ENCODE results near the gene TMEM218. TPM values are rescaled to one million over a fixed set of nuclear protein-coding genes. Genes with fewer than 3 reads are reported as not detected.

The TMEM218 gene
- total and polyA plus RNA-seq, 2 experiments from 2014 or later = 30.1 to 44.9 TPM

- no peaks in the 10 kb centered on the region for H3F3A ChIP-seq (ENCODE audit: insufficient read depth)
- in situ Hi-C loops (cut with MboI) = no loop called here
- H3K36me3 ChIP-seq (ENCODE audit: low read depth) = no peaks in the 10 kb centered on the region
- WGBS, 2 experiments (ENCODE audit: low coverage in 1 of 2, low lambda C conversion rate in 2 of 2, missing lambda C conversion rate in 2 of 2) = 74 to 79% methylated on average over 6 to 7 of the region's 7 CpGs
- H3K79me2 ChIP-seq (ENCODE audit: insufficient read depth) = no peaks in the 10 kb centered on the region
- H3K9me3 ChIP-seq (ENCODE audit: low read depth) = no peaks in the 10 kb centered on the region
- H2AFZ ChIP-seq = peak overlapping the region; percentile 59; the same call in 1 of the 2 replicates
- no peaks in the 10 kb centered on the region for H4K20me1 ChIP-seq (ENCODE audit: insufficient read depth)
- H3K27ac ChIP-seq = 0 out of 2 replicates have a peak overlapping the region, but pooled peaks have one; percentile 7
- no peaks in the 10 kb centered on the region for H3K9me2 ChIP-seq (ENCODE audit: insufficient read depth)
- no peak overlapping the region for H3K4me3 ChIP-seq
- peaks cover 23% of the 10 kb centered on the region for H3K4me1 ChIP-seq (ENCODE audit: insufficient read depth)
- no peak for TF ChIP-seq EZH2phosphoT487 (IDR thresholded peaks at IDR 0.05; ENCODE audit: insufficient read depth, low read depth)
- TF ChIP-seq EZH2 (IDR thresholded peaks at IDR 0.05; ENCODE audit: insufficient read depth, poor library complexity, severe bottlenecking) = no peak
- peak; percentile 90 for DNase-seq
- no peak overlapping the region for H3K9ac ChIP-seq
- peak overlapping the region; percentile 20 for H3K4me2 ChIP-seq (ENCODE audit: unreplicated experiment)
- no peaks in the 10 kb centered on the region for H3K27me3 ChIP-seq (replicated peaks; ENCODE audit: insufficient read depth)
Measured at GRCh38 chr11:125070699-125071254, 40.6 kb downstream of the TMEM218 start.

- WGBS, 2 experiments (ENCODE audit: low coverage in 1 of 2, low lambda C conversion rate in 2 of 2, missing lambda C conversion rate in 2 of 2) = 70 to 71% methylated on average over 5 of the region's 5 CpGs
- Histone ChIP-seq H3K27ac (no peak overlapping the region; the same call in 1 of the 2 replicates), H3K36me3 (ENCODE audit: low read depth) (no peaks in the 10 kb centered on the region), H4K20me1 (ENCODE audit: insufficient read depth) (no peaks in the 10 kb centered on the region), H3K9ac (no peak overlapping the region), H3F3A (ENCODE audit: insufficient read depth) (no peaks in the 10 kb centered on the region), H2AFZ (peak overlapping the region; percentile 59), H3K9me3 (ENCODE audit: low read depth) (no peaks in the 10 kb centered on the region), H3K4me1 (ENCODE audit: insufficient read depth) (peaks cover 19% of the 10 kb centered on the region), H3K4me2 (ENCODE audit: unreplicated experiment) (peak overlapping the region; percentile 39), H3K79me2 (ENCODE audit: insufficient read depth) (no peaks in the 10 kb centered on the region), H3K4me3 (no peak overlapping the region), H3K27me3 (replicated peaks; ENCODE audit: insufficient read depth) (no peaks in the 10 kb centered on the region), H3K9me2 (ENCODE audit: insufficient read depth) (no peaks in the 10 kb centered on the region)
- TF ChIP-seq EZH2 (IDR thresholded peaks at IDR 0.05; ENCODE audit: insufficient read depth, poor library complexity, severe bottlenecking) (no peak), EZH2phosphoT487 (IDR thresholded peaks at IDR 0.05; ENCODE audit: insufficient read depth, low read depth) (no peak)
- in situ Hi-C loops (cut with MboI) = no loop called here
- peak; percentile 50 for DNase-seq
Measured at GRCh38 chr11:125069796-125070195, 41.6 kb downstream of the TMEM218 start.

GRCh38 chr11:125069008-125069407 lies 42.4 kb downstream of the TMEM218 start:
- in situ Hi-C loops (cut with MboI) = no loop called here
- Histone ChIP-seq H3K4me3 (no peak overlapping the region), H3K79me2 (ENCODE audit: insufficient read depth) (no peaks in the 10 kb centered on the region), H3K4me2 (ENCODE audit: unreplicated experiment) (no peak overlapping the region), H3K9ac (no peak overlapping the region), H3K9me3 (ENCODE audit: low read depth) (no peaks in the 10 kb centered on the region), H3K4me1 (ENCODE audit: insufficient read depth) (peaks cover 19% of the 10 kb centered on the region), H3K9me2 (ENCODE audit: insufficient read depth) (no peaks in the 10 kb centered on the region), H3K36me3 (ENCODE audit: low read depth) (no peaks in the 10 kb centered on the region), H3K27me3 (replicated peaks; ENCODE audit: insufficient read depth) (no peaks in the 10 kb centered on the region), H2AFZ (no peak overlapping the region), H3F3A (ENCODE audit: insufficient read depth) (no peaks in the 10 kb centered on the region), H3K27ac (no peak overlapping the region), H4K20me1 (ENCODE audit: insufficient read depth) (no peaks in the 10 kb centered on the region)
- WGBS, 2 experiments (ENCODE audit: low coverage in 1 of 2, low lambda C conversion rate in 2 of 2, missing lambda C conversion rate in 2 of 2) = 94 to 96% methylated on average over 4 of the region's 4 CpGs
- TF ChIP-seq EZH2phosphoT487 (IDR thresholded peaks at IDR 0.05; ENCODE audit: insufficient read depth, low read depth) = no peak
- TF ChIP-seq EZH2 (IDR thresholded peaks at IDR 0.05; ENCODE audit: insufficient read depth, poor library complexity, severe bottlenecking) = no peak
- DNase-seq = peak; percentile 19

- Histone ChIP-seq H3K9me2 (ENCODE audit: insufficient read depth) (no peaks in the 10 kb centered on the region), H3K4me2 (ENCODE audit: unreplicated experiment) (no peak overlapping the region), H4K20me1 (ENCODE audit: insufficient read depth) (no peaks in the 10 kb centered on the region), H3K27ac (no peak overlapping the region), H3F3A (ENCODE audit: insufficient read depth) (no peaks in the 10 kb centered on the region), H3K36me3 (ENCODE audit: low read depth) (no peaks in the 10 kb centered on the region), H3K27me3 (replicated peaks; ENCODE audit: insufficient read depth) (no peaks in the 10 kb centered on the region), H3K79me2 (ENCODE audit: insufficient read depth) (no peaks in the 10 kb centered on the region), H3K9ac (no peak overlapping the region), H3K9me3 (ENCODE audit: low read depth) (no peaks in the 10 kb centered on the region), H3K4me1 (ENCODE audit: insufficient read depth) (peaks cover 19% of the 10 kb centered on the region), H2AFZ (no peak overlapping the region), H3K4me3 (no peak overlapping the region)
- DNase-seq = no peak
- WGBS, 2 experiments (ENCODE audit: low coverage in 1 of 2, low lambda C conversion rate in 2 of 2, missing lambda C conversion rate in 2 of 2) = 97 to 98% methylated on average over 4 of the region's 4 CpGs
- in situ Hi-C loops (cut with MboI) = no loop called here
- no peak for TF ChIP-seq EZH2 (IDR thresholded peaks at IDR 0.05; ENCODE audit: insufficient read depth, poor library complexity, severe bottlenecking)
Measured at GRCh38 chr11:125068368-125068767, 43.1 kb downstream of the TMEM218 start.

Measured in GM23248 (cell line).